HEK293 (cell line): Measurements from ENCODE around the gene UTS2.

Experiments
- ATF2 ChIP-seq: fragments of 450-650 bp; formaldehyde crosslinking; IDR thresholded peaks from 2 replicates; pipeline ENCODE4 v1.5.1; 2016; ENCODE audit warnings: missing biosample characterization, missing genetic modification characterization, low read depth
- REST ChIP-seq: fragments of 450-650 bp; formaldehyde crosslinking; IDR thresholded peaks from 2 replicates; pipeline ENCODE4 v1.5.1; 2016; ENCODE audit warnings: missing biosample characterization, missing genetic modification characterization
- ZFP41 ChIP-seq: fragments of 450-650 bp; formaldehyde crosslinking; IDR thresholded peaks from 2 replicates; pipeline ENCODE4 v1.5.1; 2016; ENCODE audit warnings: missing biosample characterization, missing genetic modification characterization, borderline replicate concordance
- ZNF311 ChIP-seq: fragments of 450-650 bp; formaldehyde crosslinking; IDR thresholded peaks from 2 replicates; pipeline ENCODE4 v1.5.1; 2017; ENCODE audit warnings: missing biosample characterization, missing genetic modification characterization, borderline replicate concordance
- ZNF513 ChIP-seq: fragments of 450-650 bp; IDR thresholded peaks from 2 replicates; pipeline ENCODE4 v1.5.1; 2018; ENCODE audit warnings: missing biosample characterization, missing genetic modification characterization
- ZNF639 ChIP-seq: fragments of 450-650 bp; formaldehyde crosslinking; IDR thresholded peaks from 2 replicates; pipeline ENCODE4 v1.5.1; 2016; ENCODE audit warnings: missing biosample characterization, missing genetic modification characterization

- TF ChIP-seq ATF2 (tag by site-specific recombination), result no peak
- TF ChIP-seq ZFP41 (tag by site-specific recombination), result no peak
- TF ChIP-seq ZNF639 (tag by site-specific recombination), result no peak
- TF ChIP-seq REST (tag by site-specific recombination), result no peak
- no peak for TF ChIP-seq ZNF513 (tag by site-specific recombination)
- no peak for TF ChIP-seq ZNF311
Observed at GRCh38 chr1:7865978-7866377, 13.1 kb upstream of the UTS2 start.
